ENCODE results near the gene RUFY2. TPM values are rescaled to one million over a fixed set of nuclear protein-coding genes. Genes with fewer than 3 reads are reported as not detected.

RUFY2 gene
- total RNA-seq, 3 donors from 2014 or later (not counting 1 experiment from before 2014, with no cell fraction given), result 24.7 to 31.9 (median 31.4) TPM

DNA sequence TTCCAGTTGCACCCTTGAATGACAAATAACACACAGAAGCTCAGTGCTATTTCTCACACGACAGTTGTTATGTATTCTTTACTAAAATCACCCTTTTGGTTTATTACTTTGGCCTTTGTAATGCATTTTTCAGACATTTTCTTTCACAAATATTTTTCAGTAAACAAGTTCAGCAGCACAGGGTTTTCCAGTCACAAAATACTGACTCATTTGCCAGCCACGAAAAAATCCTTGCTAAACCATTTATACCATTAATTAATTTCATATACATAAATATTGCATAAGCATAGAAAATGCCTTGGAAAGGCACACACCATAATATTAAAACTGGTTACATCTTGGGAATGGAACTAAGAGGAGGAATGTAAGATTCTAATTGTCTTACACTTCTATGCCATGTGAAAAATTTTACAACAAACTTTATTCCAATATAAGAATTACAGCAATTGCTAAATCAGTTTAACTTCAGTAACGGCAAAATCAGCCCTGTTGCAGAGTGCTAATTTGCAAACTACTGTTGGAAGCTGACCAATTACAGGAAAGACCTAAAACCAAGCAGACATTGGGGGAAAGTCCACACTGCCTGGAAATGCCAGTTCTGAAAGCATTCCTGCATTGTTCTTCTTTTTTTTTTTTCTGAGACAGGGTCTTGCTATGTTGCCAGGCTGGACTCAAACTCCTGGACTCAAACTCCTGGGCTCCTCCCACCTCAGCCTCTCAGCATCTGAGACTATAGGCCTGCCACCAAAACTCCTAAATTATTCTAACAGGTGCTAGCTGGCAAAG lies 42.8 kb downstream of the RUFY2 start:
- H3K9me3 ChIP-seq (ENCODE audit: control insufficient read depth, insufficient read depth, low read length), result no peaks in the 10 kb centered on the region
- peaks cover 5% of the 10 kb centered on the region for H3K36me3 Mint-ChIP-seq
- H3K36me3 ChIP-seq (ENCODE audit: control insufficient read depth, insufficient read depth, low read length), result peaks cover 27% of the 10 kb centered on the region
- H3K4me3 ChIP-seq (ENCODE audit: low read length), result no peak overlapping the region
- no peaks in the 10 kb centered on the region for H3K4me1 ChIP-seq (ENCODE audit: control insufficient read depth, insufficient read depth, low read length)
- no peaks in the 10 kb centered on the region for H3K4me1 Mint-ChIP-seq
- H3K27me3 Mint-ChIP-seq (ENCODE audit: low read depth in 2 of 2), result no peaks in the 10 kb centered on the region
- WGBS (ENCODE audit: insufficient coverage), result 88% methylated on average over 2 of the region's 3 CpGs
- no peak overlapping the region for H3K27ac ChIP-seq (ENCODE audit: low read length)
- TF ChIP-seq, protein P1, sequence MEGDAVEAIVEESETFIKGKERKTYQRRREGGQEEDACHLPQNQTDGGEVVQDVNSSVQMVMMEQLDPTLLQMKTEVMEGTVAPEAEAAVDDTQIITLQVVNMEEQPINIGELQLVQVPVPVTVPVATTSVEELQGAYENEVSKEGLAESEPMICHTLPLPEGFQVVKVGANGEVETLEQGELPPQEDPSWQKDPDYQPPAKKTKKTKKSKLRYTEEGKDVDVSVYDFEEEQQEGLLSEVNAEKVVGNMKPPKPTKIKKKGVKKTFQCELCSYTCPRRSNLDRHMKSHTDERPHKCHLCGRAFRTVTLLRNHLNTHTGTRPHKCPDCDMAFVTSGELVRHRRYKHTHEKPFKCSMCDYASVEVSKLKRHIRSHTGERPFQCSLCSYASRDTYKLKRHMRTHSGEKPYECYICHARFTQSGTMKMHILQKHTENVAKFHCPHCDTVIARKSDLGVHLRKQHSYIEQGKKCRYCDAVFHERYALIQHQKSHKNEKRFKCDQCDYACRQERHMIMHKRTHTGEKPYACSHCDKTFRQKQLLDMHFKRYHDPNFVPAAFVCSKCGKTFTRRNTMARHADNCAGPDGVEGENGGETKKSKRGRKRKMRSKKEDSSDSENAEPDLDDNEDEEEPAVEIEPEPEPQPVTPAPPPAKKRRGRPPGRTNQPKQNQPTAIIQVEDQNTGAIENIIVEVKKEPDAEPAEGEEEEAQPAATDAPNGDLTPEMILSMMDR (IDR thresholded peaks at IDR 0.05), result no peak
- no peaks in the 10 kb centered on the region for H3K27me3 ChIP-seq (ENCODE audit: control insufficient read depth, insufficient read depth, low read length)
- no peak overlapping the region for H3K27ac Mint-ChIP-seq
- intact Hi-C loops (cut with micrococcal nuclease), result no loop called here
- no peak for ATAC-seq
- no peak for DNase-seq
- no peaks in the 10 kb centered on the region for H3K9me3 Mint-ChIP-seq
- no peak overlapping the region for H3K4me3 Mint-ChIP-seq

DNA sequence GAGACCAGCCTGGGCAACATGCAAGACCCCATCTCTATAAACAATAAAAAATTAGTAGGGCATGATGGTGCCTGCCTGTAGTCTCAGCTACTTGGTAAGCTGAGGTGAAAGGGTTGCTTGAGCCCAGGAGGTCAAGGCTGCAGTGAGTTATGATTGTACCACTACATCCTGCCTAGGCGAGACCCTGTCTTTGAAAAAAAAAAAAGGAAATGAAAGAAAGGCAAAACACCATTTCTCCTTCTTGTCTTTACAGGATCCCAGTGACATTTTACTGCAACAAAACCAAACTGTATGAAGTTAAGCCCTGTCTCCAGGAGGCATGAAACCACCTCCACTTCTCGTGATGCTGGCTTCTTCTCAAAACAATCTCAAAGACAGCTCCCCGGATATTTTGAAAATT lies 44.5 kb downstream of the RUFY2 start:
- Mint-ChIP-seq H3K4me3 (no peak overlapping the region), H3K36me3 (peaks cover 5% of the 10 kb centered on the region), H3K9me3 (no peaks in the 10 kb centered on the region), H3K27me3 (ENCODE audit: low read depth in 2 of 2) (no peaks in the 10 kb centered on the region), H3K27ac (no peak overlapping the region), H3K4me1 (no peaks in the 10 kb centered on the region)
- no peaks in the 10 kb centered on the region for H3K9me3 ChIP-seq (ENCODE audit: control insufficient read depth, insufficient read depth, low read length)
- no peaks in the 10 kb centered on the region for H3K4me1 ChIP-seq (ENCODE audit: control insufficient read depth, insufficient read depth, low read length)
- TF ChIP-seq, protein P1 (IDR thresholded peaks at IDR 0.05), result no peak
- intact Hi-C loops (cut with micrococcal nuclease), result no loop called here
- H3K4me3 ChIP-seq (ENCODE audit: low read length), result no peak overlapping the region
- no peak overlapping the region for H3K27ac ChIP-seq (ENCODE audit: low read length)
- ATAC-seq (no peak), DNase-seq (no peak)
- H3K27me3 ChIP-seq (ENCODE audit: control insufficient read depth, insufficient read depth, low read length), result no peaks in the 10 kb centered on the region
- peaks cover 30% of the 10 kb centered on the region for H3K36me3 ChIP-seq (ENCODE audit: control insufficient read depth, insufficient read depth, low read length)
- WGBS (ENCODE audit: insufficient coverage), result 25% methylated on average over 1 of the region's 3 CpGs

DNA sequence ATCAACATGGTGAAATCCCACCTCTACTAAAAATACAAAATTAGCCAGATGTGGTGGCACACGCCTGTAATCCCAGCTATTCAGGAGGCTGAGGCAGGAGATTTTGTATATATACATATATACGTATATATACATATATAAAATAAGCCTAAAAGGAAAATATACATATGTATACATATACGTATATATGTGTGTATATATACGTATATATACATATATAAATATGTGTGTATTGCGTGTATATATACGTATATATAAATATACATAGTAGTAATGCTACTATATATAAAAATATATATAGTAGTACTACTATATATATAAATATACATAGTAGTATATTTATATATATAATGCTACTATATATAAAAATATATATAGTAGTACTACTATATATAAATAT lies 47.9 kb downstream of the RUFY2 start:
- Mint-ChIP-seq H3K9me3 (no peaks in the 10 kb centered on the region), H3K27ac (no peak overlapping the region), H3K4me3 (no peak overlapping the region), H3K36me3 (peaks cover 5% of the 10 kb centered on the region), H3K27me3 (ENCODE audit: low read depth in 2 of 2) (no peaks in the 10 kb centered on the region), H3K4me1 (no peaks in the 10 kb centered on the region)
- ATAC-seq (no peak), DNase-seq (no peak)
- H3K27ac ChIP-seq (ENCODE audit: low read length), result no peak overlapping the region
- intact Hi-C loops (cut with micrococcal nuclease), result no loop called here
- no CpG with 5 or more reads among the region's 6 CpGs for WGBS (ENCODE audit: insufficient coverage)
- no peaks in the 10 kb centered on the region for H3K9me3 ChIP-seq (ENCODE audit: control insufficient read depth, insufficient read depth, low read length)
- H3K27me3 ChIP-seq (ENCODE audit: control insufficient read depth, insufficient read depth, low read length), result no peaks in the 10 kb centered on the region
- H3K4me1 ChIP-seq (ENCODE audit: control insufficient read depth, insufficient read depth, low read length), result no peaks in the 10 kb centered on the region
- TF ChIP-seq, protein P1 (IDR thresholded peaks at IDR 0.05), result no peak
- H3K4me3 ChIP-seq (ENCODE audit: low read length), result no peak overlapping the region
- peaks cover 34% of the 10 kb centered on the region for H3K36me3 ChIP-seq (ENCODE audit: control insufficient read depth, insufficient read depth, low read length)

DNA sequence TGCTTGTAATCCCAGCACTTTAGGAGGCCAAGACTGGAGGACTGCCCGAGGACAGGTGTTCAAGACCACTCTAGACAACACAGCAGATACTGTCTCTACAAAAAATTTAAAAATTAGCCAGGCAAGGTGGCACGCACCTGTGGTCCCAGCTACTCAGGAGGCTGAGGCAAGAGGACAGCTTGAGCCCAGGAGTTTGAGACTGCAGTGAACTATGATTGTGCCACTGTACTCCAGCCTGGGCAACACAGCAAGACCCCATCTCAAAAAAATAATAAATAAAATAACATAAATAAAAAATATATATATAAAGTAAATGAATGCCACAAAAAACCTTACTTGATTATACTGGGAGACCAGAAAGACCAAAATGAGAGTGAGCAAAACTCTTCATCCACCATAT lies 53.5 kb downstream of the RUFY2 start:
- Mint-ChIP-seq H3K27ac (no peak overlapping the region), H3K4me3 (no peak overlapping the region), H3K27me3 (ENCODE audit: low read depth in 2 of 2) (no peaks in the 10 kb centered on the region), H3K4me1 (no peaks in the 10 kb centered on the region), H3K36me3 (peaks cover 7% of the 10 kb centered on the region), H3K9me3 (no peaks in the 10 kb centered on the region)
- Histone ChIP-seq H3K4me3 (ENCODE audit: low read length) (no peak overlapping the region), H3K27ac (ENCODE audit: low read length) (no peak overlapping the region), H3K36me3 (ENCODE audit: control insufficient read depth, insufficient read depth, low read length) (peaks cover 23% of the 10 kb centered on the region), H3K27me3 (ENCODE audit: control insufficient read depth, insufficient read depth, low read length) (no peaks in the 10 kb centered on the region), H3K9me3 (ENCODE audit: control insufficient read depth, insufficient read depth, low read length) (no peaks in the 10 kb centered on the region), H3K4me1 (ENCODE audit: control insufficient read depth, insufficient read depth, low read length) (no peaks in the 10 kb centered on the region)
- DNase-seq (no peak), ATAC-seq (no peak)
- intact Hi-C loops (cut with micrococcal nuclease), result no loop called here
- 94% methylated on average over 2 of the region's 2 CpGs for WGBS (ENCODE audit: insufficient coverage)
- TF ChIP-seq, protein P1 (IDR thresholded peaks at IDR 0.05), result no peak
